HCT116 (cell line): ENCODE data around the gene HERC2.
"Not testable (repeated sequence)": the region's sequence is repeated elsewhere in the genome, so short reads cannot be mapped to it uniquely, and the experiment has no call there.

Experiments used
- CBX3 ChIP-seq: IDR thresholded peaks from 2 replicates; pipeline ENCODE4 v1.6.1; 2012; ENCODE audit warnings: low read depth
- CTCF ChIP-seq, 3 experiments: fragments of 200-600 bp in 1 of 3; sonication (generic) in 1 of 3; IDR thresholded peaks in 2 of 3; conservative IDR thresholded peaks in 1 of 3; 2 replicates each; pipeline ENCODE4 v1.5.1; 2012 to 2017; ENCODE audit warnings: low read depth in 2 of 3, low read length in 2 of 3, antibody characterized with exemption in 1 of 3, borderline replicate concordance in 1 of 3, control low read depth in 1 of 3, mild to moderate bottlenecking in 1 of 3, mixed read lengths in 1 of 3, mixed run types in 1 of 3, moderate library complexity in 1 of 3; ENCODE audit not compliant: insufficient read depth in 1 of 3
- EGR1 ChIP-seq: IDR thresholded peaks from 2 replicates; pipeline ENCODE4 v1.6.1; 2012; ENCODE audit warnings: low read depth
- ELF1 ChIP-seq: IDR thresholded peaks from 2 replicates; pipeline ENCODE4 v1.6.1; 2012; ENCODE audit warnings: low read depth, borderline replicate concordance
- EZH2 ChIP-seq: fragments of 200-600 bp; sonication (generic); IDR thresholded peaks from 2 replicates; pipeline ENCODE4 v1.6.1; 2017; ENCODE audit warnings: antibody characterized with exemption, mixed run types
- JUND ChIP-seq: IDR thresholded peaks from 2 replicates; pipeline ENCODE4 v1.6.1; 2012
- MAX ChIP-seq: IDR thresholded peaks from 2 replicates; pipeline ENCODE4 v1.6.1; 2012
- POLR2A ChIP-seq: IDR thresholded peaks from 2 replicates; pipeline ENCODE4 v1.7.0; 2011; ENCODE audit warnings: borderline replicate concordance; ENCODE audit not compliant: insufficient read depth, insufficient read length; ENCODE audit errors: extremely low read depth
- POLR2AphosphoS5 ChIP-seq: IDR thresholded peaks from 2 replicates; pipeline ENCODE4 v1.6.1; 2011; ENCODE audit warnings: mild to moderate bottlenecking, low read depth, low read length, moderate library complexity
- RAD21 ChIP-seq: IDR thresholded peaks from 2 replicates; pipeline ENCODE4 v1.6.1; 2012; ENCODE audit warnings: low read depth, mild to moderate bottlenecking
- ZNF274 ChIP-seq: fragments of 200-500 bp; sonication (Bioruptor generic); IDR thresholded peaks from 2 replicates; pipeline ENCODE4 v1.6.1; 2014; ENCODE audit warnings: mild to moderate bottlenecking, low read depth, low read length, inconsistent platforms

- not testable (repeated sequence) for TF ChIP-seq EZH2; MAX; CTCF (IDR thresholded peaks at IDR 0.05 in 2 of 3, conservative IDR thresholded peaks at IDR 0.05 in 1 of 3; ENCODE audit: borderline replicate concordance in 1 of 3, insufficient read depth in 1 of 3, low read depth in 2 of 3, low read length in 2 of 3); POLR2AphosphoS5; ZNF274; POLR2A; CBX3; ELF1; RAD21; JUND; EGR1
These were observed 116.3 kb downstream of the HERC2 start for GRCh38 chr15:28205640-28206039.
